Gastrocnemius medialis (tissue), 4 donors: Measurements from ENCODE around the gene SPATA32. TPM values are rescaled to one million over a fixed set of nuclear protein-coding genes. Genes with fewer than 3 reads are reported as not detected.

Experiments used
- ATAC-seq, 2 donors: fragments of 150-250 bp; one replicate each; pipeline ENCODE4 v1.9.1; 2016
- DNase-seq, 2 donors: peaks; one replicate each; pipeline ENCODE4 v3.0.0-alpha.2; 2019
- H3K27ac ChIP-seq, 4 donors: fragments of 200-600 bp; sonication (generic); 1 replicate in 1 of 4; 2 replicates in 3 of 4; pipeline ENCODE4 v1.5.1; 2016 to 2018; ENCODE audit warnings: mild to moderate bottlenecking in 2 of 4, moderate library complexity in 1 of 4
- H3K27me3 ChIP-seq, 3 donors: fragments of 200-600 bp; sonication (generic) in 2 of 3; 1 replicate in 1 of 3; 2 replicates in 2 of 3; pipeline versions ENCODE4 v1.5.1 to v1.6.0; 2016 to 2019; ENCODE audit warnings: mild to moderate bottlenecking in 1 of 3, moderate library complexity in 1 of 3
- H3K36me3 ChIP-seq, 2 donors: fragments of 200-600 bp; sonication (generic) in 1 of 2; one replicate each; pipeline ENCODE4 v1.5.1; 2017 to 2018
- H3K4me1 ChIP-seq, 2 donors: fragments of 200-600 bp; sonication (generic) in 1 of 2; one replicate each; pipeline ENCODE4 v1.5.1; 2016 to 2017; ENCODE audit warnings: mild to moderate bottlenecking in 2 of 2
- H3K4me3 ChIP-seq, 4 donors: fragments of 200-600 bp; sonication (generic) in 3 of 4; 1 replicate in 1 of 4; 2 replicates in 3 of 4; pipeline ENCODE4 v1.5.1; 2016 to 2019; ENCODE audit warnings: mild to moderate bottlenecking in 2 of 4
- H3K9me3 ChIP-seq, 3 donors: fragments of 200-600 bp; sonication (generic) in 2 of 3; 1 replicate in 1 of 3; 2 replicates in 2 of 3; pipeline ENCODE4 v1.5.1; 2016 to 2019
- CTCF ChIP-seq, 5 experiments: fragments of 450-650 bp in 3 of 5; fragments of 200-600 bp in 2 of 5; sonication (generic) in 2 of 5; IDR thresholded peaks in 4 of 5; conservative IDR thresholded peaks in 1 of 5; 1 replicate in 4 of 5; 2 replicates in 1 of 5; pipeline ENCODE4 v1.5.1; 2016 to 2019; ENCODE audit warnings: antibody characterized with exemption in 5 of 5, mild to moderate bottlenecking in 3 of 5, moderate library complexity in 3 of 5
- POLR2A ChIP-seq, 2 donors: fragments of 450-650 bp; IDR thresholded peaks; one replicate each; pipeline ENCODE4 v1.6.1; 2017; ENCODE audit warnings: antibody characterized with exemption in 2 of 2, mild to moderate bottlenecking in 2 of 2, moderate library complexity in 2 of 2
- in situ Hi-C, 4 donors: fragments of 200-750 bp; cut with MboI; loops; one replicate each; pipeline versions ENCODE4 v1.15.0 to v1.8.0; 2017; ENCODE audit warnings: low sequenced_read_pairs in 4 of 4
- intact Hi-C: fragments of 100-400 bp; cut with DNase I; formaldehyde crosslinking; loops from one replicate; pipeline ENCODE4 v1.15.1; 2023; ENCODE audit warnings: low total_unique reads
- total RNA-seq, 4 donors: library from RNA; depleted of rRNA; stranded (reverse); fragments of >200 nt; gene quantifications; one replicate each; pipeline versions ENCODE4 v1.1.0 to v1.2.3, GENCODE V29; 2016

Gene SPATA32
- total RNA-seq, 4 donors from 2014 or later, result not detected

- H3K4me1 ChIP-seq, result peaks cover 38 to 40% of the 10 kb centered on the region in 2 donors
- DNase-seq (peak in 1 of 2 donors; percentile 34), ATAC-seq (peak; percentile 6 to 19)
- H3K36me3 ChIP-seq, result no peaks in the 10 kb centered on the region
- intact Hi-C loops, result no loop called here
- in situ Hi-C loops, result loop anchor here in 1 of 4 donors (10.0 kb wide), 1 partner anchor 97 kb away; no protein-coding TSS in a partner anchor
- no peaks in the 10 kb centered on the region for H3K9me3 ChIP-seq
- no peak overlapping the region for H3K4me3 ChIP-seq
- TF ChIP-seq POLR2A (IDR thresholded peaks at IDR 0.05), result no peak
- no peaks in the 10 kb centered on the region for H3K27me3 ChIP-seq
- H3K27ac ChIP-seq, result peak overlapping the region; percentile 62 to 81 (median 74)
Measured at GRCh38 chr17:45227926-45228762, 33.8 kb downstream of the SPATA32 start.

- in situ Hi-C loops, result loop anchor here in 1 of 4 donors (10.0 kb wide), 1 partner anchor 97 kb away; no protein-coding TSS in a partner anchor
- DNase-seq, result no peak
- Histone ChIP-seq H3K27me3 (peaks cover 0 to 3% (median 0%) of the 10 kb centered on the region in 3 donors), H3K9me3 (no peaks in the 10 kb centered on the region), H3K4me3 (peak overlapping the region; percentile 17 to 40 (median 27)), H3K36me3 (no peaks in the 10 kb centered on the region), H3K4me1 (peaks cover 38 to 40% of the 10 kb centered on the region in 2 donors), H3K27ac (peak overlapping the region; percentile 62 to 81 (median 74))
- peak in 1 of 2 donors; percentile 49 for ATAC-seq
- TF ChIP-seq CTCF (IDR thresholded peaks at IDR 0.05 in 4 of 5, conservative IDR thresholded peaks at IDR 0.05 in 1 of 5) (no peak), POLR2A (IDR thresholded peaks at IDR 0.05) (no peak)
- intact Hi-C loops, result no loop called here
Measured at GRCh38 chr17:45227101-45227925, 34.6 kb downstream of the SPATA32 start.

- TF ChIP-seq POLR2A (IDR thresholded peaks at IDR 0.05) (no peak), CTCF (IDR thresholded peaks at IDR 0.05 in 4 of 5, conservative IDR thresholded peaks at IDR 0.05 in 1 of 5) (no peak)
- Histone ChIP-seq H3K27me3 (peaks cover 0 to 4% (median 0%) of the 10 kb centered on the region in 3 donors), H3K4me1 (peaks cover 38 to 40% of the 10 kb centered on the region in 2 donors), H3K27ac (peak overlapping the region; percentile 62 to 81 (median 74)), H3K9me3 (no peaks in the 10 kb centered on the region), H3K4me3 (peak overlapping the region in 3 of 4 donors; percentile 27 to 40 (median 27)), H3K36me3 (no peaks in the 10 kb centered on the region)
- ATAC-seq, result no peak
- in situ Hi-C loops (loop anchor here in 1 of 4 donors (10.0 kb wide), 1 partner anchor 98 kb away; no protein-coding TSS in a partner anchor), intact Hi-C loops (no loop called here)
- DNase-seq, result no peak
Measured at GRCh38 chr17:45226576-45226975, 35.3 kb downstream of the SPATA32 start.

- TF ChIP-seq POLR2A (IDR thresholded peaks at IDR 0.05) (no peak), CTCF (IDR thresholded peaks at IDR 0.05 in 4 of 5, conservative IDR thresholded peaks at IDR 0.05 in 1 of 5) (no peak)
- in situ Hi-C loops (loop anchor here in 1 of 4 donors (10.0 kb wide), 1 partner anchor 99 kb away; no protein-coding TSS in a partner anchor), intact Hi-C loops (no loop called here)
- Histone ChIP-seq H3K27me3 (peaks cover 0 to 4% (median 0%) of the 10 kb centered on the region in 3 donors), H3K36me3 (no peaks in the 10 kb centered on the region), H3K27ac (peak overlapping the region; percentile 62 to 81 (median 74)), H3K4me1 (peaks cover 38 to 41% of the 10 kb centered on the region in 2 donors), H3K4me3 (peak overlapping the region in 1 of 4 donors; percentile 27), H3K9me3 (no peaks in the 10 kb centered on the region)
- peak; percentile 47 to 72 for DNase-seq
- no peak for ATAC-seq
Measured at GRCh38 chr17:45225964-45226530, 35.8 kb downstream of the SPATA32 start.
